ENCODE measurements around the gene FYTTD1.

DNA sequence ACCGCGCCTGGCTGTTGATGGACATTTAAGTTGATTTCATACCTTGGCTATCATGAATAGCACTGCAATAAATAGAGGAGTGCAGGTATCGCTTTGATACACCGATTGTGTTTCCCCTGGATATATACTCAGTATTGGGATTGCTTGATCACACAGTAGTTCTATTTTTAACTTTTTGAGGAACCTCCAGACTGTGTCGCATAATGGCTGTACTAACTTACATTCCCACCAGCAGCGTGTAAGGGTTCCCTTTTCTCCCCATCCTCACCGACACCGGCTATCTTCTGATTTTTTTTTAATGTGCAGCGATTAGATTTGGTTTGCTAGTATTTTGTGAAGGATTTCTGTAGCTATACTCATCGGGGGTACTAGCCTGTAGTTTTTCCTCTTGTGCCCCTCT is 29.0 kb upstream of the FYTTD1 start:
- no peak for TF ChIP-seq CTCF (IDR thresholded peaks at IDR 0.05)
- TF ChIP-seq POLR2A (IDR thresholded peaks at IDR 0.05), result no peak

Measured in thyroid gland (tissue), 4 donors.